OCI-LY1 (cell line): Measurements from ENCODE around the gene SLC15A4.

Source experiments
- EZH2 ChIP-seq: fragments of 200-600 bp; sonication (generic), shearing (Covaris generic); IDR thresholded peaks from 2 replicates; pipeline ENCODE4 v1.8.0; 2017; ENCODE audit warnings: borderline replicate concordance, mixed run types, mild to moderate bottlenecking, antibody characterized with exemption, low read length, moderate library complexity, mixed read lengths
- TF ChIP-seq, protein P1 (sequence below): fragments of 200-600 bp; sonication (generic), shearing (Covaris generic); IDR thresholded peaks from 2 replicates; pipeline ENCODE4 v1.5.1; 2017; ENCODE audit warnings: mild to moderate bottlenecking, antibody characterized with exemption, low read length, moderate library complexity, mixed read lengths

DNA sequence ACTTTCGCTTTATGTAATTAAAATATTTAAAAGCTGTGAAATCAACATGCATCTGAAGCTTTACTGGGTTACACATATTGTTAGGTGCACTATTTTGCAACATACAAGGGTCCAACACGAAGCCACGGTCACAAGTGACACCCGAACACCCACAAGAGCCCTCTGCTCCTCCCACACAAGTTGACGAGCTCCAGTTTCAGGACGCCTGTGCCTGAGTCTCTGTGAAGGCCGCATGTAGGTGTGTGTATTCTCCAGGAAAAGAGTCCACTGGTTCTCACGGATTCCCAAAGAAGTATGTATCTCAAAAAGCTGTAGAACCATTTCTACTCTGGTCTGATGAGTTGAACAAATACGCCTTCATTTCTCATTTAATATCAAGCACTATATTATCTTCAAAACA, 12.0 kb downstream of the SLC15A4 start:
- TF ChIP-seq, protein P1, sequence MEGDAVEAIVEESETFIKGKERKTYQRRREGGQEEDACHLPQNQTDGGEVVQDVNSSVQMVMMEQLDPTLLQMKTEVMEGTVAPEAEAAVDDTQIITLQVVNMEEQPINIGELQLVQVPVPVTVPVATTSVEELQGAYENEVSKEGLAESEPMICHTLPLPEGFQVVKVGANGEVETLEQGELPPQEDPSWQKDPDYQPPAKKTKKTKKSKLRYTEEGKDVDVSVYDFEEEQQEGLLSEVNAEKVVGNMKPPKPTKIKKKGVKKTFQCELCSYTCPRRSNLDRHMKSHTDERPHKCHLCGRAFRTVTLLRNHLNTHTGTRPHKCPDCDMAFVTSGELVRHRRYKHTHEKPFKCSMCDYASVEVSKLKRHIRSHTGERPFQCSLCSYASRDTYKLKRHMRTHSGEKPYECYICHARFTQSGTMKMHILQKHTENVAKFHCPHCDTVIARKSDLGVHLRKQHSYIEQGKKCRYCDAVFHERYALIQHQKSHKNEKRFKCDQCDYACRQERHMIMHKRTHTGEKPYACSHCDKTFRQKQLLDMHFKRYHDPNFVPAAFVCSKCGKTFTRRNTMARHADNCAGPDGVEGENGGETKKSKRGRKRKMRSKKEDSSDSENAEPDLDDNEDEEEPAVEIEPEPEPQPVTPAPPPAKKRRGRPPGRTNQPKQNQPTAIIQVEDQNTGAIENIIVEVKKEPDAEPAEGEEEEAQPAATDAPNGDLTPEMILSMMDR, result no peak
- no peak for TF ChIP-seq EZH2
